ENCODE results near the gene SPATA31C2.

GRCh38 chr9:88087906-88088305, 50.4 kb downstream of the SPATA31C2 start:
- no peak for TF ChIP-seq CTCF (IDR thresholded peaks at IDR 0.05; ENCODE audit: low read depth, low read length, poor library complexity, severe bottlenecking)
- TF ChIP-seq EZH2phosphoT487 (IDR thresholded peaks at IDR 0.05; ENCODE audit: borderline replicate concordance, low read length) = no peak
